GM18909 (cell line): Measurements from ENCODE around the gene GTF2E1.
"Not testable (repeated sequence)": the region's sequence is repeated elsewhere in the genome, so short reads cannot be mapped to it uniquely, and the experiment has no call there.

Experiments
- ATAC-seq: cut with Tn5 transposase; IDR thresholded peaks from one replicate; pipeline ENCODE4 v1.9.1; 2021; ENCODE audit warnings: mild to moderate bottlenecking; ENCODE audit not compliant: unreplicated experiment, poor library complexity

GTF2E1 gene

GRCh38 chr3:120742198-120742848, at the start of gene GTF2E1, which contains the start of gene RABL3:
Gene GTF2E1, plus strand, starts transcription at chr3:120742744. Its CDS starts 7,809 bp downstream, at chr3:120750553.
Gene RABL3, minus strand, starts transcription at chr3:120742516. Its CDS starts 9 bp downstream, at chr3:120742507.
- ATAC-seq: peak; percentile 99

GRCh38 chr3:120693439-120694171, 48.9 kb upstream of the GTF2E1 start:
- no peak for ATAC-seq

DNA sequence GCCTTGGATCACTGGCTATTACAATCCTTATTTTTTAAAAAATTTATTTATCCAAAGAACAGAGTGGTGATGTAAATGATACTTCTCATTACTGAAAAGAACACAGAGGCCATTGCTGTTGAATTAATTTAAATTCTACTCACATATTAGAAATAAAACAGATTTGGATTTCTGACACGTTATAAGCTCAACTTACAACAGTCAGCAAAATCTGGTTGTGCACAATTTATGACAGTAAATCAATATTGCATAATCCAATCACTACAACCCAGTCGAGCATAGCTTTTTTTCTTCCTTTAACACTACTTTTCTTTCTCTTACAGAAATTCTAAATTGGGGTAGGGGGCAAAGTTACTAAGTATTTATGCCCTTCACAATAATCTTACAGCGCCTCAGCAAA, 43.2 kb upstream of the GTF2E1 start:
- no peak for ATAC-seq

DNA sequence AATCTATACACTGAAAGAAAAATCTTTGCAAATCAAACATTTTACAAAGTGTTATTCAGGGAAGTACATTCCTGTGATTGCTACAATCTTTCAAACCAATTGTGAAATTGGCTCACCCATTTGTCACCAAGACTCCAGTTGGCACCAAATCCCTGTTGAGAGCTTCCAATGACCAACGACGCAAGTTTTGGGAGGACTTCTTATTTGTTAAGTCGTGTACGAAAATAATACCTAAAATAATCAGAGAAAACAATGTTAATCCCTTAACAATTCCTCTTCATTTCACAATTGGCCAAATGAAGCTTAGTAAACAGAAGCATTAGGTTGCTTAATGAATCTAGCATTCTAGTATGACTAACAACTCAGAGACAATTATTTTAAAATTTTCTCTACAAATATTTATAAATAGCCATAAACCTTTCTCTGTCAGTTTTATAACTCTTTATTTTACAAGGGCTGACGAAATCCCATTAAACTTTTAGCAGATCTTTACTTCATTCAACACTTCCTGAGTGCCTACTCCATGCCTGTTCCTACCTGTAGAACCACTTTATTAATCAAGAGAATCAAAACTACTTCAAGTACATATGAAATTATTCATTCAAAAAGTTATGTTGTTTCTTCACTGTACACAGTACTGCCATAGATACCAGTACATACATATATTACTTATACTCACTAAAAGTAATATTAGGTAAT, 36.5 kb upstream of the GTF2E1 start:
- no peak for ATAC-seq

- no peak for ATAC-seq
Observed at GRCh38 chr3:120706950-120707349, 35.6 kb upstream of the GTF2E1 start.

DNA sequence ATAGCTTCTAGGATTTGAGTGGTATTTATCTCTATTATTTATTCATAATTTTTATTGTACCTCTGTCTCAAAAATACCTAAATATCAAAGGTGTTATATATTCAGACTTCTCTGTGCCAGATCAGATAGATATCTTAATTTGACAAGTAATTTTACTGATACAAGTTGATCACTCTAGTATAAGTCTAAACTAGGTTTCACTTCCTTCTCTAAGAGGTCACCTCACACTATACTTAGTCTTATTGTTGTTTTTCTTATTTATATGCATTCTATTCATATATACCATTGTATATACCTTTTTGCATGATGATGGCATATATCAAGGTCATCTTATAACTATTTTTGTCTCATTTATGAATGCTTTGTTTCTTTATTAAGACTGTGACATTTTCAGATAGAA, 34.1 kb upstream of the GTF2E1 start:
- peak; percentile 89 for ATAC-seq

DNA sequence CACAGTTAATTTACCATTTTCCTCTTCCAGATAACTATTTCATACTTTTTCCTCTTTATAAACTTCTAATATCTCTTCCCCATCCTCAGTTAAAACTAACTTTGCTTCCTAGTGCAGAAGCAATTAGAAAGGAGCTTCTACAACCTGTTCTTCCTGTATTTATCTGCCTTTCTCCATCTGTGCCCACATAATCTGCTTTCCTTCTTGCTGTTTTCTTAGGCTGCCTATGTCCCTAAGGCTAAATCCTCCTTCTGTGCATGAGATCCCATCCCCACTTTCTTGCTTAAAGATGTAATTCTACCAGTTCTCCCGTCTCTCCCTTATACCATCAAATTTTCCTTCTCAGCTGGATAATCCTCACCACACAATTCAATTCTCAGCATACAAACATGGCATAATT, 32.2 kb upstream of the GTF2E1 start:
- ATAC-seq: no peak

DNA sequence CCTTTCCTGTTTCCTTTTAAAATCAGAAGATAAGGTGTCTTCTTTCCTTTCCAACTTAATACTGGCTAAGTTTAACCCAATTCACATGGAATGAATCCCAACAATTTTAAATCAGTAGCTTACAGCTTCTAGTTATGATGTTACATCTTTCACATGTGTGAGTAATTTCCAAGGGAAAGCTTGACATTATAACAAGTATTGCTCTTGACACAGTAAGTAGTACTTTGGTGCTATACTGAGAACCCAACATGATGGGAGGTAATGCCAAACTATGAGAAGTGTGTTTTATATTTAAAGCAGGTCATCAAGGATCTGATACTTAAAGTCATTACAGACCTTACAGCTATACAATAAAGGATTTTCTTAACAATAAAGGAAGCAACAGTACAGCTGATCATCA, 29.3 kb upstream of the GTF2E1 start:
- no peak for ATAC-seq

DNA sequence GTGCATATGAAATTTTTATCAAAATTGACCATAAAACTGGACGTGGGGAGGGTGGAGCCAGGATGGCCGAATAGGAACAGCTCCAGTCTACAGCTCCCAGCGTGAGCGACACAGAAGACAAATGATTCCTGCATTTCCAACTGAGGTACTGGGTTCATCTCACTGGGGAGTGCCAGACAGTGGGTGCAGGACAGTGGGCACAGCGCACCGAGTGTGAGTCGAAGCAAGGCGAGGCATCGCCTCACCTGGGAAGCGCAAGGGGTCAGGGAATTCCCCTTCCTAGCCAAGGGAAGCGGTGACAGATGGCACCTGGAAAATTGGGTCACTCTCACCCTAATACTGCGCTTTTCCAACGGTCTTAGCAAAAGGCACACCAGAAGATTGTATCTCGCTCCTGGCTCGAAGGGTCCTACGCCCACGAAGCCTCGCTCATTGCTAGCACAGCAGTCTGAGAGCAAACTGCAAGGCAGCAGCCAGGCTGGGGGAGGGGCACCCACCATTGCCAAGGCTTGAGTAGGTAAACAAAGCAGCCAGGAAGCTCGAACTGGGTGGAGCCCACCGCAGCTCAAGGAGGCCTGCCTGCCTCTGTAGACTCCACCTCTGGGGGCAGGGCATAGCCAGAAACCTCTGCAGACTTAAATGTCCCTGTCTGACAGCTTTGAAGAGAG, 23.2 kb upstream of the GTF2E1 start:
- ATAC-seq: not testable (repeated sequence)

DNA sequence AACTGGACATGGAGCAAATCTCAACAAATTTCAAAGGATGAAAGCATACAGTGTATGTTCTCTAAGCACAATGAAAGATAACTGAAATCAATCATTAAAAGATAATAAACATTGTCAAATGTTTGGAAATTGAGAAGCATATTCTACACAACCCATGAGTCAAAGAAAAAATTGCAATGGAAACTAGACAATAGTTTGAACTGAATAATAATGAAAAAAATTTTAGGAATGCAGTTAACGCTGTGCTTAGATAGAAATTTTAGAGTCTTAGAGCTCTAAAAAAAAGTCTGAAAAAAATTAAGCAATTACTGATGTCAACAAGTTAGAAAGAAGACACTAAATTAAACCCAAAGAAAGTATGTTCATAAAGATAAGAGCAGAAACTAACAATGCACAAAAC, 15.8 kb upstream of the GTF2E1 start:
- no peak for ATAC-seq

- ATAC-seq: no peak
Observed at GRCh38 chr3:120730576-120731542, 11.7 kb upstream of the GTF2E1 start.

GRCh38 chr3:120738006-120738405, 4.5 kb upstream of the GTF2E1 start:
- ATAC-seq: not testable (repeated sequence)

GRCh38 chr3:120741320-120741719, 1.2 kb upstream of the GTF2E1 start:
- no peak for ATAC-seq

- peak; percentile 8 for ATAC-seq
Observed at GRCh38 chr3:120741837-120742197, 727 bp upstream of the GTF2E1 start.

- ATAC-seq: peak; percentile 21
Observed at GRCh38 chr3:120742849-120743365, 363 bp downstream of the GTF2E1 start.

DNA sequence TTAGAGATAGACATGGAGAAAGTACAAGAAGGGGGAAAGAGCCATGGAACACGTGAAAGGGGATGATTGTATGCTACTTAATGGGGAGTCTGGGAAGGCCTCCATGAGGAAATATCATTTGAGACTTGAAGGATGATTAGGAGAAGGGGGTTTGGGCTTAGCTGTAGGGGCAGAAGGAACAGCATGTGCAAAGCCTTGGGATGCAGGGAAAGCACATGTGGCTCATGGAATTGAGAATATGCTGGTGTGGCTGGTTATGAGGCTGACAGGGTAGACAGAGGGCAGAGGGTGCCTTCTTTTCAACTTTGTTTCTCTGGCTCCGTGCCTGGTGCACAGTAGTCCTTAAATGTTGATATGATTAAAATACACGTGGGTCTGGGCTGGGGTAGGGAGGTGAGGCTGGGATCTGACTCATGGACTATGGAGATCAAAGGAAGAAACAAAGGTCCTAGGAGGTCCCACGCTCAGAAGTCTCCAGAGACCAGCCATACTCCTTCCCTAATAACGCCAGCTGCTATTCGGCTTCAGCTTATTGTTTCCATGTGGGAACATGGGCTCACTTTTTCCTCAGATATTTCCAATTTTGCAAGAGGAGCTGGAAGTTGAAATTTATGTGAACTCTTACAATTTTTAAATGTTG, 1.1 kb downstream of the GTF2E1 start:
- no peak for ATAC-seq

DNA sequence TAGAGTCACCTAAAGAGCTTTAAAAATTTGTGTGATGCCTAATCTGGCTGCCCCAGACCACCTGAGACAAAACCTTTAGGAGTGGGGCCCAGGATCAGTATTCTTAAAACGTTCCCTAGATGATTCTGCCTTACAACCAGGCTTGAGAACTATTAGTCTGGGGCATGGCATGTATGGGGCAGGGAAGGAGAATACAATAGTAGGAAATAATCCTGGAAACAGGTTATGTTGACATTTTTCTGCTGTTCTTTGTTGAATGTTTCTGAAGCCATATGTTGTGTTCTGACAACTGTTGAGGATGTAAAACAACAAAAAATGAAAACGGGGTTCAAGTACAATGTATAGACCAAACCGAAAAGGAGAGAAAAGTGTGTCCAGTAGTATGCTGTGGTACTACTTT, 2.9 kb downstream of the GTF2E1 start:
- ATAC-seq: no peak

GRCh38 chr3:120749843-120750242, 7.3 kb downstream of the GTF2E1 start:
- no peak for ATAC-seq

GRCh38 chr3:120752230-120752629, 9.7 kb downstream of the GTF2E1 start:
- no peak for ATAC-seq
